ENCODE measurements around the gene HIPK4. TPM values are rescaled to one million over a fixed set of nuclear protein-coding genes. Genes with fewer than 3 reads are reported as not detected.
"Not testable (repeated sequence)": the region's sequence is repeated elsewhere in the genome, so short reads cannot be mapped to it uniquely, and the experiment has no call there.

Gene HIPK4
- total RNA-seq, 1 experiment from 2014 or later = 0.74 TPM

DNA sequence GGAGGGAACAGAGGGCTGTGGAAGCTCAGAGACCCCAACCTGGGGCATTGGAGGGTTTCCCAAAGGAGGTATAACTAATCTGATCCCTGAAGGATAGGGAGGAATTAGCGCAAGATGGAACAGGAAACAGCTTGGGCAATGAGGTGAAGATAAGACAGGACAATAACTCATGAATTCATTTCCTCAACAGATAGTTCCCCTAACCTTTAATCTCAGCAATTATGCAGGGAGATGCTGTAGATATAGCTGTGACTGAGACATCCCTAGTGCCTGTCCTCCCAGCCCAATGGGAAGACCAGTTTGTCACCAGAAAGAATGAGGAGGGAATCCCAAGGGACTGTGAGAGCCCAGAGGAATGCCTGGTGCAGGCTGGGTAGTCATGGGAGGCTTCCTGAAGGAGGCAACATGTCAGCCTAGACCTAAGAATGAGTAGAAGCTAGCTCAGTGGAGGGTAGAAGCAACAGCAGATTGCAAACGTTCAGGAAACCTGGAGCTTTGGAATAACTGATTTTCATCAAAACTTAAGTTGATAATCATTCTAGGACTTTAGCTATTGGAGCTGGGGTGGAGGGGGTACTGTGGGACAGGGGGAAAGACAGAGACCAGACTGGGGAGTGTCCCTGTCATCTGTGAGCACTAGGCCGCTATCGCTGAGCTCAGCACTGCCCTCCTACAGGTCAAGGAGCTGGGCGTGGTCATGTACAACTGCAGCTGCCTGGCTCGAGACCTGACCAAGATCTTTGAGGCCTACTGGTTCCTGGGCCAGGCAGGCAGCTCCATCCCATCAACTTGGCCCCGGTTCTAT is 18.8 kb downstream of the HIPK4 start:
- ChIA-PET RAD21 (ENCODE audit: low non-redundant PET in 1 of 2, low total read pairs in 2 of 2, uncharacterized antibody in 2 of 2, unreplicated experiment in 2 of 2) (no interaction called here), CTCF (interaction anchor here (1.1 kb wide), 1 partner anchor 160 kb away, joined by 7 read pairs; no protein-coding TSS in a partner anchor), POLR2A (no interaction called here)
- no peak overlapping the region for H3K4me2 ChIP-seq (ENCODE audit: low read length)
- no peaks in the 10 kb centered on the region for H3K27me3 ChIP-seq (ENCODE audit: insufficient read depth, low read length)
- no peak overlapping the region for H3K27ac ChIP-seq (ENCODE audit: low read depth, low read length)
- no peak overlapping the region for H3K9ac ChIP-seq (ENCODE audit: low read length)
- H3K4me1 ChIP-seq (ENCODE audit: control insufficient read depth in 1 of 2, insufficient read depth in 2 of 2, low read length in 2 of 2) = no peaks in the 10 kb centered on the region
- H3K79me2 ChIP-seq (ENCODE audit: insufficient read depth, low read length) = no peaks in the 10 kb centered on the region
- no peaks in the 10 kb centered on the region for H3K9me2 ChIP-seq (ENCODE audit: insufficient read depth)
- H3K4me3 ChIP-seq (replicated peaks in 1 of 2; ENCODE audit: low read depth in 1 of 2, low read length in 2 of 2) = no peak overlapping the region
- TF ChIP-seq, protein P1, sequence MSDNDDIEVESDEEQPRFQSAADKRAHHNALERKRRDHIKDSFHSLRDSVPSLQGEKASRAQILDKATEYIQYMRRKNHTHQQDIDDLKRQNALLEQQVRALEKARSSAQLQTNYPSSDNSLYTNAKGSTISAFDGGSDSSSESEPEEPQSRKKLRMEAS (IDR thresholded peaks at IDR 0.05) = no peak
- TF ChIP-seq EGR1 (IDR thresholded peaks at IDR 0.05; ENCODE audit: low read depth) (no peak), ZFX (IDR thresholded peaks at IDR 0.05) (no peak), EZH2 (IDR thresholded peaks at IDR 0.05) (no peak), RAD21 (IDR thresholded peaks at IDR 0.05; ENCODE audit: low read depth) (no peak), ZBTB33 (IDR thresholded peaks at IDR 0.05; ENCODE audit: extremely low read depth, insufficient replicate concordance, low read length) (no peak), CTCF (IDR thresholded peaks at IDR 0.05 in 2 of 3, conservative IDR thresholded peaks at IDR 0.05 in 1 of 3; ENCODE audit: borderline replicate concordance in 1 of 3, insufficient read depth in 1 of 3, low read depth in 2 of 3, low read length in 2 of 3) (no peak)
- TF ChIP-seq, protein P2, sequence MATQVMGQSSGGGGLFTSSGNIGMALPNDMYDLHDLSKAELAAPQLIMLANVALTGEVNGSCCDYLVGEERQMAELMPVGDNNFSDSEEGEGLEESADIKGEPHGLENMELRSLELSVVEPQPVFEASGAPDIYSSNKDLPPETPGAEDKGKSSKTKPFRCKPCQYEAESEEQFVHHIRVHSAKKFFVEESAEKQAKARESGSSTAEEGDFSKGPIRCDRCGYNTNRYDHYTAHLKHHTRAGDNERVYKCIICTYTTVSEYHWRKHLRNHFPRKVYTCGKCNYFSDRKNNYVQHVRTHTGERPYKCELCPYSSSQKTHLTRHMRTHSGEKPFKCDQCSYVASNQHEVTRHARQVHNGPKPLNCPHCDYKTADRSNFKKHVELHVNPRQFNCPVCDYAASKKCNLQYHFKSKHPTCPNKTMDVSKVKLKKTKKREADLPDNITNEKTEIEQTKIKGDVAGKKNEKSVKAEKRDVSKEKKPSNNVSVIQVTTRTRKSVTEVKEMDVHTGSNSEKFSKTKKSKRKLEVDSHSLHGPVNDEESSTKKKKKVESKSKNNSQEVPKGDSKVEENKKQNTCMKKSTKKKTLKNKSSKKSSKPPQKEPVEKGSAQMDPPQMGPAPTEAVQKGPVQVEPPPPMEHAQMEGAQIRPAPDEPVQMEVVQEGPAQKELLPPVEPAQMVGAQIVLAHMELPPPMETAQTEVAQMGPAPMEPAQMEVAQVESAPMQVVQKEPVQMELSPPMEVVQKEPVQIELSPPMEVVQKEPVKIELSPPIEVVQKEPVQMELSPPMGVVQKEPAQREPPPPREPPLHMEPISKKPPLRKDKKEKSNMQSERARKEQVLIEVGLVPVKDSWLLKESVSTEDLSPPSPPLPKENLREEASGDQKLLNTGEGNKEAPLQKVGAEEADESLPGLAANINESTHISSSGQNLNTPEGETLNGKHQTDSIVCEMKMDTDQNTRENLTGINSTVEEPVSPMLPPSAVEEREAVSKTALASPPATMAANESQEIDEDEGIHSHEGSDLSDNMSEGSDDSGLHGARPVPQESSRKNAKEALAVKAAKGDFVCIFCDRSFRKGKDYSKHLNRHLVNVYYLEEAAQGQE (IDR thresholded peaks at IDR 0.05; ENCODE audit: low read depth) = no peak
- no peak overlapping the region for H2AFZ ChIP-seq (ENCODE audit: low read depth, low read length, poor library complexity, severe bottlenecking)
- intact Hi-C loops (cut with micrococcal nuclease) = no loop called here
- no peak for DNase-seq (ENCODE audit: low read depth, low spot score)
- H3K36me3 ChIP-seq (ENCODE audit: control insufficient read depth in 1 of 2, insufficient read depth in 2 of 2, low read length in 2 of 2) = peaks cover 0 to 5% of the 10 kb centered on the region in 2 experiments; a peak in 2 of 4 replicates
- no peaks in the 10 kb centered on the region for H3K9me3 ChIP-seq (ENCODE audit: control insufficient read depth in 1 of 2, insufficient read depth in 1 of 2, low read depth in 1 of 2, low read length in 2 of 2)
- no TSS peak for BruUV-seq (replicated peaks)
- ATAC-seq = no peak
- H4K20me1 ChIP-seq (ENCODE audit: insufficient read depth) = no peaks in the 10 kb centered on the region

- H3K27me3 ChIP-seq (ENCODE audit: insufficient read depth, low read length); RAD21 ChIA-PET (ENCODE audit: low non-redundant PET in 1 of 2, low total read pairs in 2 of 2, uncharacterized antibody in 2 of 2, unreplicated experiment in 2 of 2); CTCF ChIA-PET; DNase-seq (ENCODE audit: low read depth, low spot score); intact Hi-C loops (cut with micrococcal nuclease); POLR2A ChIA-PET; H3K4me1 ChIP-seq (ENCODE audit: control insufficient read depth in 1 of 2, insufficient read depth in 2 of 2, low read length in 2 of 2); H3K4me2 ChIP-seq (ENCODE audit: low read length); H3K9me2 ChIP-seq (ENCODE audit: insufficient read depth); H2AFZ ChIP-seq (ENCODE audit: low read depth, low read length, poor library complexity, severe bottlenecking); BruUV-seq (replicated peaks); H3K27ac ChIP-seq (ENCODE audit: low read depth, low read length); ATAC-seq; H3K9ac ChIP-seq (ENCODE audit: low read length); H3K79me2 ChIP-seq (ENCODE audit: insufficient read depth, low read length); H3K4me3 ChIP-seq (replicated peaks in 1 of 2; ENCODE audit: low read depth in 1 of 2, low read length in 2 of 2); H3K36me3 ChIP-seq (ENCODE audit: control insufficient read depth in 1 of 2, insufficient read depth in 2 of 2, low read length in 2 of 2); H3K9me3 ChIP-seq (ENCODE audit: control insufficient read depth in 1 of 2, insufficient read depth in 1 of 2, low read depth in 1 of 2, low read length in 2 of 2); H4K20me1 ChIP-seq (ENCODE audit: insufficient read depth): not testable (repeated sequence)
Measured at GRCh38 chr19:40370253-40370652, 19.7 kb downstream of the HIPK4 start.

Measured in HCT116 (cell line).